ENCODE results near the gene USP31.

GRCh38 chr16:23120562-23120961 lies 28.7 kb downstream of the USP31 start:
- TF ChIP-seq CTCF (IDR thresholded peaks at IDR 0.05; ENCODE audit: control extremely low read depth in 1 of 3, insufficient read depth in 1 of 3, low read depth in 1 of 3, low read length in 3 of 3), result no peak
- no peak for TF ChIP-seq POLR2A (IDR thresholded peaks at IDR 0.05; ENCODE audit: control extremely low read depth in 1 of 2, low read depth in 2 of 2, low read length in 2 of 2)
- no peak for TF ChIP-seq ATF2 (IDR thresholded peaks at IDR 0.05; ENCODE audit: low read length)
- no peak for TF ChIP-seq RAD21 (IDR thresholded peaks at IDR 0.05 in 1 of 2, conservative IDR thresholded peaks at IDR 0.05 in 1 of 2; ENCODE audit: low read depth in 2 of 2, low read length in 2 of 2)
- TF ChIP-seq EZH2 (IDR thresholded peaks at IDR 0.05; ENCODE audit: low read depth, low read length, severe bottlenecking), result no peak
- TF ChIP-seq CREB1 (IDR thresholded peaks at IDR 0.05), result no peak
- no peak for TF ChIP-seq POLR2AphosphoS5 (IDR thresholded peaks at IDR 0.05; ENCODE audit: low read depth, low read length)
- TF ChIP-seq PHF8 (conservative IDR thresholded peaks at IDR 0.05; ENCODE audit: low read depth, low read length), result no peak
- no peak for TF ChIP-seq TAF1 (IDR thresholded peaks at IDR 0.05; ENCODE audit: low read depth, low read length)
- no peak for TF ChIP-seq HDAC2 (IDR thresholded peaks at IDR 0.05; ENCODE audit: borderline replicate concordance in 1 of 2, low read depth in 2 of 2, low read length in 2 of 2)
- TF ChIP-seq RNF2 (IDR thresholded peaks at IDR 0.05; ENCODE audit: borderline replicate concordance, low read depth, low read length, missing control alignments, poor library complexity, severe bottlenecking), result no peak
